GM18868 (cell line): ENCODE results near the gene LCK.
A peak's percentile ranks its signal among the peaks of the same experiment; 100 is the strongest.
"Not testable (repeated sequence)": the region's sequence is repeated elsewhere in the genome, so short reads cannot be mapped to it uniquely, and the experiment has no call there.

Source experiments
- ATAC-seq: cut with Tn5 transposase; IDR thresholded peaks from one replicate; pipeline ENCODE4 v1.9.1; 2021; ENCODE audit warnings: mild to moderate bottlenecking, moderate library complexity; ENCODE audit not compliant: unreplicated experiment

LCK gene

DNA sequence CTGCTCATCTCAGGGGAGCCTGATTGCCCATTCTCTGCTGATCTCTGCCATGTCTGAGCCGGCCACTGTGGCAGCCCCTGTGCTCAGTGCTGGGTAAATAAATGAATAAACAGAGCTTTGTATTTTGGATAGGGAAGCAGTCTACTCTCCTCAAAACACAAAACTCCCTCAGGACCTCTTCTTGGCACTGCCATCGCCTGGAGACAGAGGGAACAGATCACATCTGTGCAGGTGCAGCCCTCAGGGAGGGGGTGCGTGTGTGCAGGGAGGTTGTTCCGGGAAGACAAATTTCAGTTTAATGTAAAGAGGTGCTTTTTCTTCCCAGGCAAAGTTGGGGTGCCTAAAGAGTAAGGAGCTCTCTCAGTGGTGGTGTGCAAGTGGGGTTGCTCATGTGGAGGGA, 11.7 kb upstream of the LCK start:
- ATAC-seq, result no peak

- no peak for ATAC-seq
These were observed 11.3 kb upstream of the LCK start for GRCh38 chr1:32239790-32240139.

DNA sequence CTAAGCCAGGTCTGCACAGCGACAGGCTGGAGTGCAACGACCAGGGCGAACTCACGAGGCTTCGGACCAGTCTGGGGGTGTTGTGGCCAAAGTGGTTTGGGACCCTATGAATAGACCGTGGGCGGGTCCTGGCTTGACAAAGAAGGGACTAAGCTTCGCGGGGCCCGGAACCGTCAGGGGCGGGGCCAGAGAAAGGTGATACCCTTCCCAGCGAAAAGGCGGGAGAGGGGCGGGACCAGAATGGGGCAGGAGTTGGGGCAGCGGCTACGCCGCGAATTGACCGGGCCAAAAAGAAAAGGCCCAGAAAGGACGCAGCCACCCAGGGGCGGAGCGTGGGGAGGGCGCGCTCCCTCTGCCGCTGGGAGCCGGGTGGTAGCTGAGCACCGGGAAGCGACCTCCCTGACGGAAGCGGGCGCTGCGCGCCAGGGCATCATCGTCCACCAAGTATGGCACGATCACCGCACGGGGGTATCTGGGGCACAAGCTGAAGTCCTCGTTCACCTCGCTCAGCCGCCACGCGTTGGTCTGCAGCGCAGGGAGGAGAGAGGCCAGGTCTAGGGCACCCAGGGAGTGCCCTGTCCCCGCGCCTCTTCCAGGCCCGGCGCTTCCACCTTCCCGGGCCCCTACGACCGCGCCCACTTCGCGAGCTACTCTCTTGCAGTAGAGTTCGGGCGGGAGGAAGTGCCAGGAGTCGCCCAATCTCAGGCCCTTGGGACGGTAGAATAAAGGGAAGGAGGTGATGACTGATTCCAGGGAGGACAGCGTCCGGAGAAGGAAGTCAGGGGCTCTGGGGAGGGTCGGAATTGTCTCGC, 10.7 kb upstream of the LCK start:
- ATAC-seq, result no peak

- ATAC-seq, result peak; percentile 38
These were observed 9.9 kb upstream of the LCK start for GRCh38 chr1:32241001-32241763.

- ATAC-seq, result no peak
These were observed 8.7 kb upstream of the LCK start for GRCh38 chr1:32242341-32242851.

DNA sequence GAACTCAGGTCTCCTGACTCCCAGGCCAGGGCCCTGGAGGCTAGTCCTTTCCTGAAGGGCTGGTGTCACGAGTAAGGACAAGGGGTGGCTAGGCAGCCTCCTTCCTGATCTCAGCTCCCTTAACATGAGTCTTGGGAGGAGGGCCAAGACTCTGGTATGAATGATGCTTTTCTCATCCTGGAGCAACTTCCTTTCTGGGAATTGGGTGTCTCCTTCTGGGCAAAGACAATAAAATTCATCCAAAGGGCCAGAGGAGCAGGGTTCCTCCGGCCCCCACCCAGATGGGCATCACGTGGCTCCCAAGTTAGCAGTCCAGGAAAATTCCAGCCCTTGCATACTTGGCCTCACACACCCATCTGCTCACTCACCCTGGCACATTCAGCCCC, 4.2 kb upstream of the LCK start, which contains the start of gene FAM167B:
TSS of gene FAM167B (plus strand) at position 335 of the 386 bp plus-strand sequence. CDS start 200 bp downstream, outside the sequence.
- no peak for ATAC-seq

DNA sequence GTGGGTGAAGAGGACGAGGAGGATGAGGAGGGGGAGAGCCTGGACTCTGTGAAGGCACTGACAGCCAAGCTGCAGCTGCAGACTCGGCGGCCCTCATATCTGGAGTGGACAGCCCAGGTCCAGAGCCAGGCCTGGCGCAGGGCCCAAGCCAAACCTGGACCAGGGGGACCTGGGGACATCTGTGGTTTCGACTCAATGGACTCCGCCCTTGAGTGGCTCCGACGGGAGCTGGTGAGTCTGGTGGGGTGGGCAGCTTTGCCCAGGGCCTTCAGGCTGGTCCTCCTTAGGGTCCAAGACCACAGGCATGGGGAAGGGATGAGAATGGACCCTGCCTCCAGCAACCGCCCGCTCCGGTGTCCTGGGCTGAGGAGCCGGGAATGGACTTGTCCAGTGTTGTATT, 3.6 kb upstream of the LCK start:
- no peak for ATAC-seq

DNA sequence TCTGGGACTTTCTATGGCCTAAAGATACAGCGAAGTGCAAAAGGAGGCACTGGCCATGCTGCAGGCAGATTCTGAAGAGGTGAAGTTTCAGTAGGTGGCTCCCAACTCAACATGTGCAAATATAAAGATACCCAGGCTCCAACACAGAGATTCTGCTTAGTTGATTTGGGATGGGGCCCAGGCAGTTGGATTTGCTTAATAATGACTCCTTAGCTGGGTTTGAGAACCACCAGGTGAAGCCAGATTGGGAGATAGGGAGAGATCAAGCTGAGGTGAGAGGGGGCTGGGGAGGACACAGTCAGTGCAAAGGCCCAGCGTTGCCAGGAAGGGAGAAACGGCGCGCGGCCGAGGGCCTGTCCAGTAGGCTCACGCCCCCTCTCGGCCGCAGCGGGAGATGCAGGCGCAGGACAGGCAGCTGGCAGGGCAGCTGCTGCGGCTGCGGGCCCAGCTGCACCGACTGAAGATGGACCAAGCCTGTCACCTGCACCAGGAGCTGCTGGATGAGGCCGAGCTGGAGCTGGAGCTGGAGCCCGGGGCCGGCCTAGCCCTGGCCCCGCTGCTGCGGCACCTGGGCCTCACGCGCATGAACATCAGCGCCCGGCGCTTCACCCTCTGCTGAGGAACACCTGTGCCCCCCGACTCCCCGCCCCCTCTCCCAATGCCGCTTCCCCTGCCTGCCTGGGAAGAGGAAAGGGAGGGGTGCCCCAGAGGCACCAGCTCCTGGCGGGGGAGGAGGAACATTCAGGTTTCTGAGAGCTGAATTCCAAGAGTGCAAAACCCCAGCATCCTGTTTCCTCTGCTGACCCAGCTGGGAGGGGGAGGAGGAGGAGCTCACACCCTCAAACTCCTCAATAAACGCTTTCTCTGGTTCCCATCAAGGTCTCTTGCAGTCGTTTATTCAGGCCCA, 2.8 kb upstream of the LCK start:
- ATAC-seq, result no peak

GRCh38 chr1:32249831-32250525, 1.1 kb upstream of the LCK start:
- peak; percentile 57 for ATAC-seq

- no peak for ATAC-seq
These were observed 4.3 kb downstream of the LCK start for GRCh38 chr1:32255072-32256071.

DNA sequence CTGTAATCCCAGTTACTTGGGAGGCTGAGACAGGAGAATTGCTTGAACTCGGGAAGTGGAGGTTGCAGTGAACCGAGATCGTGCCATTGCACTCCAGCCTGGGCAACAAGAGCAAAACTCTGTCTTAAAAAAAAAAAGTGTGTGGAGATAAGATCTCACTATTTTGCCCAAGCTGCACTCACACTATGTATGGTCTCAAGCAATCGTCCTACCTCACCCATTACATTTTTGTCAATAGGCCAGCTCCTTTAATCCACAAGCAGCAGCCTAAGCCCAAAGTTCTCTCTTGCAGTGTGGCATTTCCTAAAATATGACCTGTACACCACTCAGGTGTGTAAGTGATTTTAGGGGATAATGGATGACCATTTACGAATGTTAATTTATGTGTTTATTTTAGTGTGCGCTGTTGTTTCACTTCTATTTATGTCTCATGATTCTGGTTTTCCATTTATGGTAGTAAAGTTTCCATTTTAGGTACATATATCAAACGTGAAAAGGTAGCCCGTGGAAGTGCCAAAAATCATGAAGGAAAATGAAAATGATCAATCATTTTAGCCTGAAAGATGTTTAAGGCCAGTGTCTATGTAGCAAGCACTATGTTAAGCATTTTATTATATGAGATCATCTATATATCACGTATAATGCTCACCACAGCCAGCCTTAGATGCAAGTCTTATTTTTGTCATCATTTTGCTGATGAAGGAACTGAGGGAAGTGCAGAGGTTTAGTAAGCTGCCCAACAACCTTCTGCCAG, 5.6 kb downstream of the LCK start:
- no peak for ATAC-seq

- no peak for ATAC-seq
These were observed 6.1 kb downstream of the LCK start for GRCh38 chr1:32257227-32257508.

- ATAC-seq, result not testable (repeated sequence)
These were observed 12.2 kb downstream of the LCK start for GRCh38 chr1:32263236-32263593.

DNA sequence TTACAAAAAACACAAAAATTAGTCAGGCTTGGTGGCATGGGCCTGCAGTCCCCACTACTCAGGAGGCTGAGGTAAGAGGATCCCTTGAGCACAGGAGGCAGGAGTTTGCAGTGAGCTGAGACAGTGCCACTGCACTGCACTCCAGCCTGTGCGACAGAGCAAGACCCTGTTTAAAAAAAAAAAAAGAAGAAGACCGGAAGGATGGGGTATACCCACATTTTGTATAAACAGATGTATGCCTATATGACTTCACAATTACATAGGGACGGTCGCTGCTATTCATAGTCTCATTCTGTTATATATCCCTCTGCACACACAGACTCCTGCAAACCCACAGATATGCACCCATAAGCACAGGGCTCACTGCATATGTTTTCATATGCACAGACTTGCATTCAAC, 12.7 kb downstream of the LCK start:
- no peak for ATAC-seq

- ATAC-seq, result no peak
These were observed 14.8 kb downstream of the LCK start for GRCh38 chr1:32265846-32266245.

GRCh38 chr1:32266921-32267591, 16.0 kb downstream of the LCK start:
- no peak for ATAC-seq

DNA sequence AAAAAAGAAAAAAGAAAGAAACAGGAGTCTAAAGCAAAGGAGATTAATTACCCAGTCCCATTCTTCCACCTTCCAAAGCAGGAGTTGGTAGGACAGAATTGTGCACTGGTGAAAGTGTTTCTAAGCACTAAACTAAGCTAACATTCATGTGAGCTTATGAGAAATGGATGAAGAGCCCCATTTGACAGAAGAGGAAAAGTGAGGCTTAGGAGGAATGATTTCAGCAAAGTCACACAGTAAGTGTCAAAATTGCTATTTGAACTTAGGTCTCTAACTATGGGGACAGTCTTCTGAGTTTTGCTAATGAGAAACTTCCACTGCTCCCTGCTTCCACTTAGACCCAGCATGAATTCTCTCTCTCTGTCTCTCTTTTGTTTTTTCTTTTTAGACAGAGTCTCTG, 18.7 kb downstream of the LCK start:
- no peak for ATAC-seq
